ENCODE measurements around the gene DDX11.
"Not testable (repeated sequence)": the region's sequence is repeated elsewhere in the genome, so short reads cannot be mapped to it uniquely, and the experiment has no call there.

DDX11 gene

DNA sequence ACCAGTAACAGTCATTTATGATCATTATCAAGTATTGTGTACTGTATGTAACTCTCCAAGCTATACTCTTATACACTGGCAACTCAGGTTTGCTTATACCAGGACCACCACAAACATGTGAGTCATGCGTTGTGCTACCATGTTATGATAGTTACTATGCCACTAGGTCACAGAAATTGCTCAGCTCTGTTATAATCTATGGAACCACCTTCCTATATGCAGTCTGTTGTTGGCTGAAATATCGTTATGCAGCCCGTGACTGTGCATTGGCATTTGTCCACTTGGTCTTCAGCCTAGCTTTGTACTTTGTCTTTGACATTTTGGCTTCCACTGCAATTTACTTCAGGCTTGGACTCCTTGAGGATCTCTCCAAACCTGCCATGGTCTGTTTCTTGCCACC, 7.5 kb upstream of the DDX11 start:
- in situ Hi-C loops (cut with MboI; ENCODE audit: low sequenced_read_pairs): not testable (repeated sequence)

GRCh38 chr12:31067656-31068055, 6.0 kb upstream of the DDX11 start:
- in situ Hi-C loops (cut with MboI; ENCODE audit: low sequenced_read_pairs): not testable (repeated sequence)

DNA sequence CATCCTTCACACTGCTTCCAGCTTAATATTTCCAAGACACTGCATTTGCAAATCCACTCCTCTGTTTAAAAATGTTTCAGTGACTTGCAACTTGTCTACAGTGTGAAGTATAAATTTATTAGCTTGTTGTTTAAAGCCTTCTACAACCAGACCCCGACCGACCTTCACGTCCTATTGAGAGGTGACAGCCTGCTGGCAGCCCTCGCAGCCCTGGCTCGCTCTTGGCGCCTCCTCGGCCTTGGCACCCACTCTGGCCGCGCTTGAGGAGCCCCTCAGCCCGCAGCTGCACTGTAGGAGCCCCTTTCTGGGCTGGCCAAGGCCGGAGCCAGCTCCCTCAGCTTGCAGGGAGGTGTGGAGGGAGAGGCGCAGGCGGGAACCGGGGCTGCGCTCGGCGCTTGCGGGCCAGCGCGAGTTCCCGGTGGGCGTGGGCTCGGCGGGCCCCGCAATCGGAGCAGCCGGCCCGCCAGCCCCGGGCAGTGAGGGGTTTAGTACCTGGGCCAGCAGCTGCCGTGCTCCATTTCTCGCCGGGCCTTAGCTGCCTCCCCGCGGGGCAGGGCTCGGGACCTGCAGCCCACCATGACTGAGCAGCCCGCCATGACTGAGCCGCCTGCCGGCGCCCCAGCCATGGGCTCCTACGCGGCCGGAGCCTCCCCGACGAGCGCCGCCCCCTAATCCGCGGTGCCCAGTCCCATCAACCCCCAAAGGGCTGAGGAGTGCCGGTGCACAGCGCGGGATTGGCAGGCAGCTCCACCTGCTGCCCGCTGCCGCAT, 2.5 kb upstream of the DDX11 start:
- in situ Hi-C loops (cut with MboI; ENCODE audit: low sequenced_read_pairs): not testable (repeated sequence)

DNA sequence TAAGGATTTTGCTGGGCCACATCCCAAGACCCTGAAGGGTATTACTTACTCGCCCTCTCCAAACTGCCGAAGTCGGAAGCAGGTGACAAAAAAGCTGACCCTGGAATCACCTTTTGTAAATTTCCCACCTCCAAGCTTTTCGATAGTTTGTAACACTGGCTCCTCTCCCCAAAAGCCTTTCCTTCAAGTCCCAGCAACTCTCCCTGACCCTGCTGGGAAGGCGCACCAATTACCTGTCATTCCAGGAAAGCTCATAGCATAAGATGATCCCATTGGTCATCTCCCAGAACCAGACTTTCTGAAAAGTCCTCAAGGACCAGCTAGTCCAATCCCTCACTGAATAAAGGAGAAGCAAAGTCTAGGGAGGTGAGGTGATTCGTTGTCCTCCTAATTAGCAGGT, 698 bp upstream of the DDX11 start:
- in situ Hi-C loops (cut with MboI; ENCODE audit: low sequenced_read_pairs): not testable (repeated sequence)

DNA sequence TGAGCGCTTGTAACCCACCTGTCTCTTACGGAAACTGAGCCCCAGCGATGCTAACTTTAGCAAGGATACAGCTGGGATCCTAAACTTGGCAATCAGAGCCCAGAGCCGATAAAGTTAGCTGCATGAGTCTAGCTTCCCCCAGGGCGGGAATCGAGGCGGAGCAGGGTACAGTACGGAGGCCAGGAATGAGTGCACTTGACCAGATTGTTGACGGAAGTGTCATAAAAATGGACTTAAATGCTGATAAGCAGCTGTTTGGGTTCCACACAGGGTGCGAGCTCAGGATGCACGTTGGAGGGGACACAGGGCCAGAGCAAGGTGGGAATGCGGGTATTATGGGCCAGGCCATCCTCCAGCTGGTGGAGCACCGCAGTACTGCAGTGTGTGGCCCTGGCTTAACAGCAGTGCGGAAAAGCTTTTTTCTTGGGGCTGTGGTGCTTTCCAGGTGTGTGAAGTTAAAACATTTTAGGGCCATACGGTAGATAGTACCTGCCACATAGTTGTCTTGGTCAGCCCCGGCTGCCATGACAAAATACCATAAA, 744 bp downstream of the DDX11 start:
- in situ Hi-C loops (cut with MboI; ENCODE audit: low sequenced_read_pairs): not testable (repeated sequence)

GRCh38 chr12:31076150-31076549, 2.5 kb downstream of the DDX11 start:
- in situ Hi-C loops (cut with MboI; ENCODE audit: low sequenced_read_pairs): not testable (repeated sequence)

GRCh38 chr12:31077095-31077494, 3.4 kb downstream of the DDX11 start:
- in situ Hi-C loops (cut with MboI; ENCODE audit: low sequenced_read_pairs): not testable (repeated sequence)

- in situ Hi-C loops (cut with MboI; ENCODE audit: low sequenced_read_pairs): not testable (repeated sequence)
Measured at GRCh38 chr12:31077998-31078397, 4.3 kb downstream of the DDX11 start.

DNA sequence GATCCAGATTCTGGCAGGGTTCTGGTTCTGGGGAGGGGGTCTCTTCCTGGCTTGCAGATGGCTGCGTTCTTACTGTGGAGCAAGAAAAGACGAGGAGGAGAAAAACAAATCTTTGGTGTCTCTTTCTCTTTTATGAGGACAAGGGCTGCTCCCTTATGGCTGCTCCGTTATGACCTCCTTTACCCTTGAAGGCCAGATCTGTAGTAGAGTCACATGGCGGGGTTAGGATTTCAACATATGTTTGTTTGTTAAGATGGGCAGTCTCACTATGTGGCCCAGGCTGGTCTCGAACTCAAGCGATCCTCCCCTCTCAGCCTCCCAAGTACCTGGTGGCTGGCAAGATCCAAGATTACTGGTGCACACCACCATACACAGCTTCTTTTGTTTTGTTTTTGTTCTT, 5.8 kb downstream of the DDX11 start:
- in situ Hi-C loops (cut with MboI; ENCODE audit: low sequenced_read_pairs): not testable (repeated sequence)

DNA sequence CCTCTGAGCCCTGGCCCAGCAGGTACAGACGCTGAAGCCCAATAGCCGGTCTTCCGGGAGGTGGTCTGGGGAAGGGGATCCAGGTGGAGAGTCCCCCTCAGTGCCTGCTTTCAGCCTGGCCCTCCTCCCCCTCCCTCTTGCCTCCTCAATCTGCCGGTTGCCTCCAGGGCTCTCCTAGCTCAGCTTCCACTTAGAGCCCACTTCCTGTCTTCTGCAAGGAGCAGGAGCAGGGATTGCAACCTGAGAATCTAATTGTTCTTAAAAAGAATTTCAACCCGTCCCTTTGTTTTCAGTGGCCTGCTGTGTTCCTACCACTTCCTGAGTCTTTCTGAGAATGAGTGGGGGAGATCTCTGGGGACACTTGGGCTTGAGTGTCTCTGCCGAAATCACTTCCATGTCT, 6.6 kb downstream of the DDX11 start:
- in situ Hi-C loops (cut with MboI; ENCODE audit: low sequenced_read_pairs): not testable (repeated sequence)

GRCh38 chr12:31081274-31081673, 7.6 kb downstream of the DDX11 start:
- in situ Hi-C loops (cut with MboI; ENCODE audit: low sequenced_read_pairs): not testable (repeated sequence)

DNA sequence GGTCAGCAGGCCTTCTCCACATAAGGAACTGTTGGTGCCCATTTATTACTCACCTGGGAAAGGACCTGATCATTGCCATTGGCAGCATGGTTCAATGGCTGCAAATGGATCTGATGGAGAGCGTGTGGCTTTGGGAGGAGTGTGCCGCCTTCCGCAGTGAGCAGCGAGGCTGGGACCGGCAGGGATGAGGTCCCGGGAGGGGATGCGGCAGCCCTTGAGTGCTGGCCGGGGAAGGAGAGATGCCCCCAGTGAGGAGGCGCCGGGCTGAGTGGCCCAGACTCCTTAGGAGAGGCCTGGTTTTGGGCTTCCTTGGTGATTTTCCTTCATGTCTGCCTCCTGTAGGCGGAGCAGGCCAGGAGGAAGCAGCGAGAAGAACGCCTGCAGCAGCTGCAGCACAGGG, 10.6 kb downstream of the DDX11 start:
- in situ Hi-C loops (cut with MboI; ENCODE audit: low sequenced_read_pairs): not testable (repeated sequence)

- in situ Hi-C loops (cut with MboI; ENCODE audit: low sequenced_read_pairs): not testable (repeated sequence)
Measured at GRCh38 chr12:31086032-31086431, 12.4 kb downstream of the DDX11 start.

- in situ Hi-C loops (cut with MboI; ENCODE audit: low sequenced_read_pairs): not testable (repeated sequence)
Measured at GRCh38 chr12:31087486-31087885, 13.8 kb downstream of the DDX11 start.

DNA sequence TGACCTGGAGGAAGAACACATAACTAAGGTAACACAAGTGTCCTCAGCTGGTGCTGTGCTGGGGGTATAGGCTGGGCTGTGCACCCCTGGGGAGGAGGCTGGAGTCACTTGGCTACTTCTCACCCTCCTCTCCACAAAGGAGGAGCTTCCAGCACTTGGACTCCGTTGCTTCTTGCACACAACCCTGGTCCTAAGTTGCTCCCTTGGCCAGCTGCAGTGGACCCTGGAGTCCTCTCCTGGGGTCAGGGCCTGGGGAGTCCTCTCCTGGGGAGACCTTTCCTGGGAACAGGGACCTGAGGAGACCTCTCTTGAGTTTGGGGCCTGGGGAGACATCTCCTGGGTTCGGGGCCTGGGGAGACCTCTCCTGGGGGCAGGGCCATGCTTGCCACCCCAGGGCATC, 14.3 kb downstream of the DDX11 start:
- in situ Hi-C loops (cut with MboI; ENCODE audit: low sequenced_read_pairs): not testable (repeated sequence)

DNA sequence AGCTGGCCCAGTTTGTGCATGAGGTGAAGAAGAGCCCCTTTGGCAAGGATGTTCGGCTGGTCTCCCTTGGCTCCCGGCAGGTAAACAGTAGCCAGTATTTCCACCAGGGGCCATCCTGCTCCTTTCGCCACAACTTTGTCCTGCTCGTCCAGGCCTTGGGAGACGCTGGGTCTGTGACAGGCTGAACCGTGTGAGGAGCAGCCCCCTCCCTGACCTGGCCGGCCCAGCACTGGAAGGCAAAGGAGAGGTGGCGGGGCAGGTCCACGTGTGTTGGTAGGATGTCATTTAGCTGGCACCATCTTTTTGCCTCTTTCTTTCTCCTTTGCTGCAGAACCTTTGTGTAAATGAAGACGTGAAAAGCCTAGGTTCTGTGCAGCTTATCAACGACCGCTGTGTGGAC, 15.4 kb downstream of the DDX11 start:
- in situ Hi-C loops (cut with MboI; ENCODE audit: low sequenced_read_pairs): no loop called here

GRCh38 chr12:31091629-31092028, 18.0 kb downstream of the DDX11 start:
- in situ Hi-C loops (cut with MboI; ENCODE audit: low sequenced_read_pairs): not testable (repeated sequence)

- in situ Hi-C loops (cut with MboI; ENCODE audit: low sequenced_read_pairs): not testable (repeated sequence)
Measured at GRCh38 chr12:31092718-31093117, 19.1 kb downstream of the DDX11 start.

GRCh38 chr12:31095080-31095860, 21.6 kb downstream of the DDX11 start:
- in situ Hi-C loops (cut with MboI; ENCODE audit: low sequenced_read_pairs): not testable (repeated sequence)

DNA sequence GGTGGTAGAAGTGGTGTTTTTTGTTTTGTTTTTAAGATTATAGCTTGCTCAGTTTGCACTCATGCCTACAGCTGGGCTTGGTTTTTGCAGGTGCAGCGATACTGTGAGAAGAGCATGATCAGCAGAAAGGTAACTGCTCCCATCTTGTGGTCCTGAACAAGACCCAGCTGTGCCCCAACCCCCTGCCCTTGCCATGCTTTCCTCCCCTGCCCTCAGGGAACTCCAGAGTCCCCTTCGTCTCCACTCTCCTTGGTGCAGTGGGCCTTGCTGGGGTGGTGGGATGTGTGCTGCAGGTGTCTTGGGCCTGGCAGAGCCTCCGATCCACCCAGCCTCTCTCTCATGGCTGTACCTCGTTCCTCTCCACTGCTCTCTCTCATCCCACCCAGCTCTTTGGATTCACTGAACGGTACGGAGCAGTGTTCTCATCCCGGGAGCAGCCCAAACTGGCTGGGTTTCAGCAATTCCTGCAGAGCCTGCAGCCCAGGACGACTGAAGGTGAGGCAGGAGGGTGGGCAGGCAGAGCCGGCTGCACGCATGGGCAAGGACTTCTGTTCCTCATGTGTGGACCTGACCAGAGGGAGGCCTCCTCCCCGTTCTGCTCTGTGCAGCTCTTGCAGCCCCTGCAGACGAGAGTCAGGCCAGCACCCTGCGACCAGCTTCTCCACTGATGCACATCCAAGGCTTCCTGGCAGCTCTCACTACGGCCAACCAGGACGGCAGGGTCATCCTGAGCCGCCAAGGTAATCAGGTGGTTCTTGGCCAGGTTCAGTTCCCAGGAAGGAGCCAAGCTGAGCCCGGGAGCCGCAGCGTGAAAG, 22.8 kb downstream of the DDX11 start:
- in situ Hi-C loops (cut with MboI; ENCODE audit: low sequenced_read_pairs): not testable (repeated sequence)

- in situ Hi-C loops (cut with MboI; ENCODE audit: low sequenced_read_pairs): not testable (repeated sequence)
Measured at GRCh38 chr12:31097819-31098218, 24.2 kb downstream of the DDX11 start.

All from HL-60/S4 treated with retinoic acid at 250 ng/mL for 4 days and 3 days (cell line).